NB4 (cell line): ENCODE data around the gene ECSIT.

Experiments
- DNase-seq: peaks from one replicate; pipeline ENCODE4 v3.0.0; 2010; ENCODE audit warnings: low read depth
- H3K4me3 ChIP-seq: one replicate; pipeline ENCODE4 v1.5.1; 2011; ENCODE audit warnings: mild to moderate bottlenecking, low read depth, low read length, moderate library complexity
- CTCF ChIP-seq: IDR thresholded peaks from one replicate; pipeline ENCODE4 v1.5.1; 2012; ENCODE audit warnings: low read depth, low read length
- MAX ChIP-seq: IDR thresholded peaks from 2 replicates; pipeline ENCODE4 v1.6.1; 2011; ENCODE audit warnings: low read depth, low read length
- MYC ChIP-seq: IDR thresholded peaks from 2 replicates; pipeline ENCODE4 v1.6.1; 2011; ENCODE audit warnings: low read depth, low read length
- POLR2A ChIP-seq: IDR thresholded peaks from 2 replicates; pipeline ENCODE4 v1.6.1; 2011; ENCODE audit warnings: mild to moderate bottlenecking; ENCODE audit not compliant: insufficient read length; ENCODE audit errors: extremely low read depth

ECSIT gene

GRCh38 chr19:11558881-11559828 is 30.2 kb upstream of the ECSIT start, which contains the start of gene ELOF1:
Gene ELOF1 (minus strand): TSS chr19:11559230. CDS start chr19:11554347, 4,883 bp downstream.
- peak within 1 kb of the TSS; percentile 82 for H3K4me3 ChIP-seq
- no peak for TF ChIP-seq MYC
- no peak for TF ChIP-seq MAX
- peak; percentile 90 for TF ChIP-seq POLR2A
- peak; percentile 98 for DNase-seq

- DNase-seq = no peak
- TF ChIP-seq MAX (no peak), CTCF (no peak), POLR2A (no peak), MYC (no peak)
- H3K4me3 ChIP-seq = no peak overlapping the region
Observed at GRCh38 chr19:11556634-11557420, 27.9 kb upstream of the ECSIT start.

- no peak overlapping the region for H3K4me3 ChIP-seq
- DNase-seq = no peak
- no peak for TF ChIP-seq POLR2A
- TF ChIP-seq MYC = no peak
Observed at GRCh38 chr19:11555246-11555645, 26.3 kb upstream of the ECSIT start.

- TF ChIP-seq POLR2A (no peak), CTCF (no peak), MAX (no peak), MYC (no peak)
- DNase-seq = no peak
- no peak overlapping the region for H3K4me3 ChIP-seq
Observed at GRCh38 chr19:11554160-11554559, 25.2 kb upstream of the ECSIT start.

GRCh38 chr19:11552666-11553372 is 23.9 kb upstream of the ECSIT start:
- H3K4me3 ChIP-seq = no peak overlapping the region
- TF ChIP-seq POLR2A (no peak), MYC (no peak), CTCF (no peak), MAX (no peak)
- no peak for DNase-seq

GRCh38 chr19:11551603-11552235 is 22.8 kb upstream of the ECSIT start:
- DNase-seq = peak; percentile 38
- H3K4me3 ChIP-seq = no peak overlapping the region
- TF ChIP-seq MYC (no peak), MAX (no peak), CTCF (peak; percentile 29), POLR2A (no peak)
